Right kidney (tissue), 1 donor: Measurements from ENCODE around the gene KRTAP10-1.

ENCODE experiments used
- DNase-seq: peaks from one replicate; pipeline ENCODE4 v3.0.0-alpha.2; 2016

Gene KRTAP10-1

DNA sequence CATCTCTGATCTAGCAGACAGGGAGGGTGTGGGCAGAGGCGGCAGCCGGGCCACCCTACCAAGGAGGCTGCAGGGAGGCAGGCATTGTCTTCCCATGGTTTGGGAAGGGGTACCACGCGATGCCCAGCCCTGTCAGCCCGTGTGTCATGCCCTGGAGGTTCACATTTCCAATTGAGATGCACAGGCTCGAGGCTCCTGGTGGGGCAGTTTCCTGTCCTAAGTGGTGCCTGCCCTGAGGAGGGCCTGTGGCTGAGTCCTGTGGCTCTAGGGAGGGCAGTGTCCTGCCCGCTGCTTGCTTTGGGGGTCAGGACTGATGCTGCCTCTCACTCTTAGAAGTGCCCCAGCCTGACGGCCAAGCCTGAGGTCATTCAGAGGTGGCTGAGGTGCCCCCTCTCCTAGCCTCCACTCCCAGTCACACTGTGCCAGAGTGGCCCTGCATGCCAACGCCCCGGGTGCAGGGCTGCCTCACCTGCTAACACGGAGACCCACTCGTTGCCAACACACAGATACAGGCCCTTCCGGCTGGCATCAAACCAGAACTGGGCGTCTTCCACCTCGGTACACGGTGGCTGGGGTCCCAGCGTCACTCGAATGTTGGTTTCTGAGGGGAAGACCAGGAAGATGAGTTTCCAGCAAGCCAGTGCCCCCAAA is 11.9 kb downstream of the KRTAP10-1 start:
- no peak for DNase-seq

GRCh38 chr21:44527156-44527982 is 12.6 kb downstream of the KRTAP10-1 start:
- DNase-seq = no peak

DNA sequence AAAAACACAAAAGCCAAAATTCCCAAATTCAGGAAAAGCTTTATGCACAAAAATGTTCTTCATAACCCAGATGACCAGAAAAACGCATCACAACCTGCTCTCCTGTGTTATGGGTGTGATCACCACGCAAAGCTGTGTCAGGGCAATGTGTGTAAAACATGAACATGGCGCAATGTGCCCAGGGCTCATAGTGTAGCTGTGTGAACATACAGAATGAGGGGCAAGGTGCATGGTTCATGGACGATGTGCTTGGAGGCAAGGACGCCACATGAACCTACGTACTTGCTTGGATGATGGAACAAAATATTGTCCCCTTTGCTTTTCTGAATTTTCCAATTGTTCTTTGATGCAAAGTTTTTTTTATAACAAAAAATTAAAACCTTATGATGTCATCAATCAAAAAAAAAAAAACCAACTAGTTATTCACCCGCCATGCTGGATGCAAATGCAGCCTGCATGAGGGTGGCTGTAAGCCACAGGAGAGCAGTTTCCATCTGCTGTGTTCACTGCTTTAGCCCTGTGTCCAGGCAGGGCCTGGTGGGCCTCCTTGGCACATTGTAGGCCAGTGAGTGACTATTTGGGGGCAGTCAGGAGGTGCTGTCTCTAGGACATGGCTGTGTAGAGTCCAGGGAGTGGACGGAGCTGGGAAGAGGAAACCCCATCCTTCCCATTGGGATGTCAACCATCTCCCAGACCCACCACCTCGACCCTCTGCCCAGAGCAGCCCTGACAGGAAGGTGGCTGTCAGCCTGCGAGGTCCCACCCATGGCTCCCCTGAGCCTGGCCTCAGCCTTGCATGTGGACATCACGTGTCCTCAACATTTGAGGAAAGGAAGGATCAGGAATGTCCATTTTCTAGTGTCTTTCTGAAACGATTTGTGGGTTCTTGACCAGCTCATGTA is 13.6 kb downstream of the KRTAP10-1 start:
- no peak for DNase-seq

GRCh38 chr21:44525391-44526095 is 14.5 kb downstream of the KRTAP10-1 start:
- no peak for DNase-seq

GRCh38 chr21:44524414-44525371 is 15.3 kb downstream of the KRTAP10-1 start:
- no peak for DNase-seq

GRCh38 chr21:44523567-44524413 is 16.2 kb downstream of the KRTAP10-1 start:
- DNase-seq = no peak

DNA sequence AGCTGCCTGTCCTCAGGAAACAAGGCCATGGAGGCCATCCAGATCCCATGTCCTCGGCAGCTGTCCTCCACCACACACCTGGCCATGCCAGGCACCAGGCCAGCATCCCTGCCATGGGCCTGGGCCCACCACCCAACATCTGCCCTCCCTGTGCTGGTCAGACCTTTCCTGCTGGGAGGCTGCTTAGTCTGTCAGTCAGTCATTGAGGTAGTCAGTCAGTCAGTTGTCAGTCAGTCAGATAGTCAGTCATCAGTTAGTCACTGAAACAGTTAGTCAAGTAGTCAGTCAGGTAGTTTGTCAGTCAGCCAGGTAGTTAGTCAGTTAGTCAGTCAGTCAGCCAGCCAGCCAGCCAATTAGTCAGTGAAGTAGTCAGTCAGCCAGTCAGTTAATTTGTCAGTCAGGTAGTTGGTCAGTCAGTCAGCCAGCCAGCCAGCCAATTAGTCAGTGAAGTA is 17.2 kb downstream of the KRTAP10-1 start:
- no peak for DNase-seq

GRCh38 chr21:44521928-44522752 is 17.9 kb downstream of the KRTAP10-1 start:
- DNase-seq = no peak

DNA sequence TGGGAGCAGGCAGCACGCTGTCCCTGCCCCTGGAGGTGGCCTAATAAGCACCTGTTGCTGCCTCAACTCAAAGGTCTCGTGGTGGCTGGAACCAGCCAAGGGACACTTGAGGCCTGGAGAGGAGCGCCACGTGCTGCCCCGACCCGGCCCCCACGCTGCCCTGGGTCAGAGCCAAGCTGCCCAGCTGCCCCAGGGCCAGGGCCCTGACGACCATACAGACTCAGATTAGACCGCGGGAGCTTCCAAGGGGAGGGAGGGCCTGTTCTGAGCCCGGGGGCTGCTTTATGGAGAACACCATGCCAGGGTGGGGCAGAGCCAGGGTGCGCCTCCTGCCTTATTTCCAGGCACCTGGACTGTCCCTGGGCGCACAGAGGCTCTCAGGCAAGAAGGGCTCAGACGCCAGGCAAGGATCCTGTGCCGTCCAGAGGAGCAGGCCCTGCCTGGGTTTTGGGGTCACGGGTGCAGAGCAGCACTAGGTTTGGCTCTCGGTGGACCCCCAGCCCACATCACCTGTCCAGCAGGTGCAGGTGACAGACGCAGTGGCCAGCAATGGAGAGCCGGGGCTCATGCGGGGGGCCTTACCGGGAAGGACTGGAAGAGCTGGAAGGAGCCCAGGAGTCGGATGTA is 18.6 kb downstream of the KRTAP10-1 start:
- no peak for DNase-seq

DNA sequence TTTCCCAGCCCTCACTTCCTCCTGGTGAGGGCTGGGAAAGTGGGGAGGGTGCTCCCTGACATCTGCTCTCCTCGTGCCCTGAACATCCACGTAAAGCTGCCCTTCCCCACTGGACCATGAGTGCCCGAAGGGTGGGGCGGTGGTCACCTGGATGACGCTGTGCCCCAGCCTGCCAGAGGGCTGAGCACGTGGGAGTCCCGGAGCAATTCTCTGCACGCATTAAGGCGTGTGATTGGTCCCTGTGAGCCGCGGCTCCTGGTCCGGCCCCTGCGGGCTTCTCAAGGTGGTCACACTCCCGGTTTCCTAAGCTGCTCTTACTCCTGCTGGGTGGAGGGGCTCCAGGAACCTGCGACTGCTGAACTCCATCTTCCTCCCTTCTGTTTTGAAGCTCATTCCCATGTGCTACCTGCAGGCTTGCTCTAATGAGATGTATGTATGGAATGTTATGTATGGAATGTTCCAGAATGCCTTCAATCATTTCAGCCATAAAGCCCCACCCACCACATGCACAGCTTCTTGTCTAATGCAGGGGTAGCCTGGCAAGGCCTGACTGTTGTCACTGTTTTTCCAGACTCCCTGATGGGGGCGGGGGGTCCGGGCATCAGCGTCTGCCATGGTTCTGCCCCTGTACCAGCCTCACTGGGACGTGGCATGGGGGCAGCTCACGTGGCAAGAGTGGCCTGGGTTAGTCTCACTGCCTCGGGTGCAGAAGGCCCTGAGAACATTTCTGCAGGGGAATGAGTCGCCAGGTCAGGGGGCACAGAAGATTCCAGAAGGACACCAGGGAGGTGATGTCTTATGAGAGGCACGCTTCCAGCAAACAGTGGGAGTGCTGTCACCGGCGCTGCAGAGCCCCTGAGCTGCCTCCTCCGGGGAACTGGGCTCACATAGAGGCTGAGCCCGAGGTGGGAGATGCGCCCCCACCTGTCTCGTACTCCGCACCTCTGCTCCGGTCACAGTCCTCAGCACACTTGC is 19.4 kb downstream of the KRTAP10-1 start:
- no peak for DNase-seq

DNA sequence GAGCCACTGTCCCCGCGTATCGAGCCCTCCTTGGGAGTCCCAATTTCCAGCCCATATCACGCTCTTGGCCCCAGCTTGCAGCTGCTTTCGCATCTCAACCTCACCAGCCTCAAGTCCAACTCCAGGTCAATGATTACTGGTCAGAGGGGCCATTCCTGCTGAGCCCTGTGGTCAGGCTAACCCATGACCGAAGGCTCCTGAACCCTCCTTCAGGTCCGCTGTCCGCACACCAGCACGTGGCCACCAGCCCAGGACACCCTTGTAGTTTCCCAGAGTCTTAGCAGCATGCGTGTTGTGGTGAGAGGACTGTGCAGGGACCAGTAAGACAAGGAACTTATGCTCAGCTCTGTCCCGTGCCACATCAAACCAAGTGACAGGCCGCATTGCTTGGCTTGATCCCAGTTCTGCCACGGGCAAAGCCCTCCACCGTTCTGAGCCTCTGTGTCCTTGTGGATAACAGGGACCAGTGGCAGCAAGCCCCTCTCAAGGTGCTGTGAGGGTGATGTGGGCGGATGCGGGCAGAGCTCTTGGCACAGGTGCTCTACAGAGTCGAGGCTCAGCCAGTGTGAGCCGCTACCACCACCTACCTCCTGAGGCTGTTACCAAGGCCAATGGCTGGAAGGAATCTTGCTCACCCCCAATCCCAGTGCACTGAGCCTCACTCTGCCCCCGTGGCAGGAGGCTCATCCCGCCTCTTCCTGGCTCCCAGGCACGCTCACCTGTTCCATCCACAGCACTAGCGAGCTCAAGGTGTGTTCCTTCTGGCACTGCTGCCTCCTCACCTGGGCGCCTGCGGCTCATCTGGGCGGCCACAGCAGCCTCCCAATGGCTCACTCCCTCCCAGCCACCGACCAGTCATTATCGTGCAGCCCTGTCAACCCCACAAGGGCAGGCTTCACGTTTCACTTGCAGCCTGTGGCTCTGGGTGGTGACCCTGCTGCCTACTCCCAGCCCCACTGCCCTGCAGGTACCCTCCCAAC is 20.4 kb downstream of the KRTAP10-1 start:
- DNase-seq = no peak

GRCh38 chr21:44518686-44519085 is 21.3 kb downstream of the KRTAP10-1 start:
- no peak for DNase-seq

GRCh38 chr21:44517175-44517899 is 22.7 kb downstream of the KRTAP10-1 start:
- no peak for DNase-seq

DNA sequence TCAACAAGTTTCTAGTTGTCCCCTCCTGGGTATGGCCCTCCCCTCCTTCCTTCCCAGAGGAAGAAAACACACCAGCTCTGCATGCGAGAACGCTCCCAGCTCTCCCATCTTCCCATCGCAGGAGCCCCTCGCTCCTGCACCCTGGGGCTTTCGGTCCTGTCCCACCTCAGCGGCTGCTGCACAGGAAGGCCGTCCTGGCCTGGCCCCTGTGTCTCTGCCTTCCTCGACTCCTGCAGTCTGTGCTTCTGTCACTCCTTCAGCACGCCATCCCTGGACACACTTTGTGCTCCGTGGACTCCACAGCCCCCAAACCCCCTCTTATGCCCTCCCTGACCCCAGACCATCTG is 23.2 kb downstream of the KRTAP10-1 start:
- no peak for DNase-seq

- DNase-seq = no peak
Measured at GRCh38 chr21:44516342-44516741, 23.7 kb downstream of the KRTAP10-1 start.
